Uterus (tissue), 4 donors: ENCODE results near the gene NRL. TPM values are rescaled to one million over a fixed set of nuclear protein-coding genes. Genes with fewer than 3 reads are reported as not detected.
"Not testable (repeated sequence)": the region's sequence is repeated elsewhere in the genome, so short reads cannot be mapped to it uniquely, and the experiment has no call there.

ENCODE experiments used
- DNase-seq, 2 donors: peaks; one replicate each; pipeline ENCODE4 v3.0.0-alpha.2; 2019 to 2020
- H3K27ac ChIP-seq, 2 donors: fragments of 200-600 bp; sonication (generic); 1 replicate in 1 of 2; 2 replicates in 1 of 2; pipeline ENCODE4 v1.5.1; 2016 to 2018
- H3K27me3 ChIP-seq, 2 donors: fragments of 200-600 bp; sonication (generic); one replicate each; pipeline ENCODE4 v1.5.1; 2018 to 2019; ENCODE audit warnings: control low read depth in 1 of 2
- H3K36me3 ChIP-seq, 2 donors: fragments of 200-600 bp; sonication (generic); one replicate each; pipeline ENCODE4 v1.5.1; 2019; ENCODE audit warnings: control low read depth in 1 of 2
- H3K4me1 ChIP-seq, 2 donors: fragments of 200-600 bp; sonication (generic); one replicate each; pipeline ENCODE4 v1.5.1; 2018 to 2019; ENCODE audit warnings: control low read depth in 1 of 2
- H3K4me3 ChIP-seq, 2 donors: fragments of 200-600 bp; sonication (generic); 1 replicate in 1 of 2; 2 replicates in 1 of 2; pipeline ENCODE4 v1.5.1; 2018 to 2019; ENCODE audit warnings: mild to moderate bottlenecking in 1 of 2
- H3K9me3 ChIP-seq, 2 donors: fragments of 200-600 bp; sonication (generic); one replicate each; pipeline ENCODE4 v1.5.1; 2019; ENCODE audit warnings: control low read depth in 1 of 2
- POLR2A ChIP-seq, 2 donors: fragments of 450-650 bp; IDR thresholded peaks; one replicate each; pipeline ENCODE4 v1.6.1; 2016; ENCODE audit warnings: antibody characterized with exemption in 2 of 2, mild to moderate bottlenecking in 1 of 2, moderate library complexity in 1 of 2
- intact Hi-C: fragments of 100-400 bp; cut with DNase I; formaldehyde crosslinking; loops from one replicate; pipeline ENCODE4 v1.15.1; 2023; ENCODE audit warnings: low total_unique reads
- total RNA-seq, 4 donors: library from RNA; depleted of rRNA in 3 of 4; stranded (reverse); fragments of >200 nt in 3 of 4; gene quantifications; one replicate each; pipeline versions ENCODE4 v1.1.0 to v1.2.4, GENCODE V29; 2014 to 2023
- TF ChIP-seq, protein P1 (sequence below), 4 experiments: fragments of 200-600 bp in 2 of 4; fragments of 450-650 bp in 2 of 4; sonication (generic) in 2 of 4; IDR thresholded peaks; one replicate each; pipeline ENCODE4 v1.5.1; 2016 to 2019; ENCODE audit warnings: antibody characterized with exemption in 4 of 4, mild to moderate bottlenecking in 2 of 4, moderate library complexity in 1 of 4
- donor health status: DM: yes; HTN: yes; CAD: no.

Gene NRL
- total RNA-seq, 4 donors from 2014 or later = 1.2 to 1.8 (median 1.3) TPM; not detected in 1

GRCh38 chr14:24106672-24107271 is 8.0 kb downstream of the NRL start:
- H3K27ac ChIP-seq = no peak overlapping the region
- intact Hi-C loops = no loop called here

GRCh38 chr14:24105609-24106239 is 9.0 kb downstream of the NRL start:
- H3K27ac ChIP-seq, H3K27me3 ChIP-seq, H3K9me3 ChIP-seq, DNase-seq, H3K4me1 ChIP-seq, intact Hi-C loops, H3K36me3 ChIP-seq, H3K4me3 ChIP-seq: not testable (repeated sequence)

More at GRCh38 chr14:24106672-24107271, 8.0 kb downstream of the NRL start:
- H3K9me3 ChIP-seq = no peaks in the 10 kb centered on the region
- TF ChIP-seq, protein P1, sequence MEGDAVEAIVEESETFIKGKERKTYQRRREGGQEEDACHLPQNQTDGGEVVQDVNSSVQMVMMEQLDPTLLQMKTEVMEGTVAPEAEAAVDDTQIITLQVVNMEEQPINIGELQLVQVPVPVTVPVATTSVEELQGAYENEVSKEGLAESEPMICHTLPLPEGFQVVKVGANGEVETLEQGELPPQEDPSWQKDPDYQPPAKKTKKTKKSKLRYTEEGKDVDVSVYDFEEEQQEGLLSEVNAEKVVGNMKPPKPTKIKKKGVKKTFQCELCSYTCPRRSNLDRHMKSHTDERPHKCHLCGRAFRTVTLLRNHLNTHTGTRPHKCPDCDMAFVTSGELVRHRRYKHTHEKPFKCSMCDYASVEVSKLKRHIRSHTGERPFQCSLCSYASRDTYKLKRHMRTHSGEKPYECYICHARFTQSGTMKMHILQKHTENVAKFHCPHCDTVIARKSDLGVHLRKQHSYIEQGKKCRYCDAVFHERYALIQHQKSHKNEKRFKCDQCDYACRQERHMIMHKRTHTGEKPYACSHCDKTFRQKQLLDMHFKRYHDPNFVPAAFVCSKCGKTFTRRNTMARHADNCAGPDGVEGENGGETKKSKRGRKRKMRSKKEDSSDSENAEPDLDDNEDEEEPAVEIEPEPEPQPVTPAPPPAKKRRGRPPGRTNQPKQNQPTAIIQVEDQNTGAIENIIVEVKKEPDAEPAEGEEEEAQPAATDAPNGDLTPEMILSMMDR (IDR thresholded peaks at IDR 0.05) = no peak
- no peak for TF ChIP-seq POLR2A (IDR thresholded peaks at IDR 0.05)
- no peak for DNase-seq
- no peaks in the 10 kb centered on the region for H3K4me1 ChIP-seq
- H3K36me3 ChIP-seq = no peaks in the 10 kb centered on the region
- no peaks in the 10 kb centered on the region for H3K27me3 ChIP-seq
- H3K4me3 ChIP-seq = no peak overlapping the region

DNA sequence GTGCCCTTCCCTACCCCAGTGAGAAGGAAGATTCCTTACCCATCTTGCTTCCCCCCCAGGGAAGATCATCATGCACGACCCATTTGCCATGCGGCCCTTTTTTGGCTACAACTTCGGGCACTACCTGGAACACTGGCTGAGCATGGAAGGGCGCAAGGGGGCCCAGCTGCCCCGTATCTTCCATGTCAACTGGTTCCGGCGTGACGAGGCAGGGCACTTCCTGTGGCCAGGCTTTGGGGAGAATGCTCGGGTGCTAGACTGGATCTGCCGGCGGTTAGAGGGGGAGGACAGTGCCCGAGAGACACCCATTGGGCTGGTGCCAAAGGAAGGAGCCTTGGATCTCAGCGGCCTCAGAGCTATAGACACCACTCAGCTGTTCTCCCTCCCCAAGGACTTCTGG is 11.3 kb downstream of the NRL start:
- H3K36me3 ChIP-seq = no peaks in the 10 kb centered on the region
- H3K27me3 ChIP-seq = no peaks in the 10 kb centered on the region
- H3K27ac ChIP-seq = no peak overlapping the region
- intact Hi-C loops = no loop called here
- no peak for DNase-seq
- no peak overlapping the region for H3K4me3 ChIP-seq
- TF ChIP-seq, protein P1 (IDR thresholded peaks at IDR 0.05) = no peak
- no peak for TF ChIP-seq POLR2A (IDR thresholded peaks at IDR 0.05)
- H3K4me1 ChIP-seq = no peaks in the 10 kb centered on the region
- no peaks in the 10 kb centered on the region for H3K9me3 ChIP-seq

GRCh38 chr14:24102357-24103048 is 12.2 kb downstream of the NRL start:
- Histone ChIP-seq H3K4me1 (no peaks in the 10 kb centered on the region), H3K27ac (no peak overlapping the region), H3K4me3 (no peak overlapping the region), H3K27me3 (no peaks in the 10 kb centered on the region), H3K9me3 (no peaks in the 10 kb centered on the region), H3K36me3 (no peaks in the 10 kb centered on the region)
- DNase-seq = no peak
- intact Hi-C loops = no loop called here
- TF ChIP-seq, protein P1 (IDR thresholded peaks at IDR 0.05) = no peak
- TF ChIP-seq POLR2A (IDR thresholded peaks at IDR 0.05) = no peak

GRCh38 chr14:24100982-24101494 is 13.7 kb downstream of the NRL start:
- H3K4me3 ChIP-seq = no peak overlapping the region
- H3K36me3 ChIP-seq = no peaks in the 10 kb centered on the region
- no peaks in the 10 kb centered on the region for H3K4me1 ChIP-seq
- intact Hi-C loops = no loop called here
- TF ChIP-seq, protein P1 (IDR thresholded peaks at IDR 0.05) = no peak
- TF ChIP-seq POLR2A (IDR thresholded peaks at IDR 0.05) = no peak
- no peak overlapping the region for H3K27ac ChIP-seq
- no peaks in the 10 kb centered on the region for H3K9me3 ChIP-seq
- DNase-seq = no peak
- H3K27me3 ChIP-seq = no peaks in the 10 kb centered on the region
